Stimulated activated CD8-positive, alpha-beta memory T cell treated with anti-CD3 and anti-CD28 coated beads, Interleukin-15, amount 100 ng/mL, for 4 hours (primary cell): Measurements from ENCODE around the gene PLXNA4.

Source experiments
- DNase-seq, 2 donors: peaks; one replicate each; pipeline ENCODE4 v3.0.0-alpha.2; 2020; ENCODE audit warnings: low read depth in 2 of 2

PLXNA4 gene

DNA sequence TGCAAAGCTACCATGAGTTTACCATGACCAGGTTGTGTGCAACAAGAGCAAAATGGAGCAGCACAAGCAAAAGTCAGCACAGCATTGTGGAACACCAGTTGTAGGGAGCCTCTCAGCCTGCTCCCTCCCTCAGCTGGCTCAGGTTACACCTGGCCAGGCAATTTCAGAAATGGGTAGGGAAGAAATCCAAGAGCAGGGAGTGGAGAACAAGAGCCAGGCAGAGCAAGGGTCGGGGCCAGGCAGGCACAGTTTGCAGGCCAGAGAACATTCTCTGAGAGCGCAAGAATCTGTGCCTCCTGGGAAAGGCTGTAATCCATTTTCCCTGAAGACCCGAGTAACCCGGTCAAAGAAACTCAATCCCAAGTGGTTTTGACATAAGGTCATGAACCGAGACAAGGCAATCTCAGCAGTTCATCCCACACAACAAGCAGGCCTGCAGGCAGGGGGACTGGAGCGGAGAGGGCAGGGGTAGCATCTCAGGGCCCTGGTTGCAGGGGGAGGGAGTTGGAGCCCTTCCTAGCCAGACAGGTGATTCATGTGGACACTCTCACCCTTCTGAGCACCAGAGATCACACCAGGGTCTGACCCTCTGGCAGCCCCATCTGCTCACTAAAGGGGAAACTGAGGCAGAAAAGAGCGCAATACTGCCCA lies 258.4 kb downstream of the PLXNA4 start:
- no peak for DNase-seq

DNA sequence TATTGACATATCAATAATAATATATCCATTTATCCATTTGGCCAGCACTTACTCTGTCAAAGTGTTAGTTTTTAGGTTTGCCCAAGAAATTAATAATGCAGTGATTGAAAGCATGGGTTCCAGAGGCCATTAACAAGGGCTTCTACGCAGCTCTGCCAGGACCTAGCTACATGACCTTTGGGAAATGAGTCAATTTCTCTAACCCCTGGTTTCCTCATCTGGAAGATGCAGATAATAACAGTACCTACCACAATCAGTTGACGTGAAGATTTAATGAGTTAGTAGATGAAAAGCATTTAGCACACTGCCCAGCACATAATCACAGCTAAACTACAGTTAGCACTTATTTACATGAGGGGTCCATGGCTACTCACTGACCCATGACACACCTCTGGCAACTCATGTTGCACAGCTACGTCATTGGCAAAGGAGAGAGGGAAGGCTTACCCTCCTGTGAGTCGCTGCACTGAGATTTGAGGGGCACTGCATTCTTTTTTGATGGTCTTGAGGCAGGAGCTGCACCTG lies 263.7 kb downstream of the PLXNA4 start:
- no peak for DNase-seq

DNA sequence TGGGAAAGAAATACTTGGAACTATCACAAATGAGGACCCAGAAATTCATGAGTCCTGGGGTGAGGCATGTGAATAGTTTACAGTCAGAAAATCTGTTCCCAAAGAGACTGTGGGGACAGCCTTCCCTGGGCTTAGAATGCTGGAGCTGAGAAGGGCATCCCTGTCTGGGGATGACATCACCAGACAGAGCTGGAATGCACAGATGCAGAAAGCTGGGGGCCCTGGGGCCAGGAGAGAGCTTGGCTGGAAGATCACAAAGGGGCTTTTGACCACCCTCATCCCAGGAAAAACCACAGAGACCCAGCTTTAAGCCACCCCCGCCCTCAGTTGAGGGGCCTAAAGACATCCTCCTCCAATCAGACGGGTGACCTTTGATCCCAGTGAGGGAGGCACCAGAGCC lies 264.5 kb downstream of the PLXNA4 start:
- no peak for DNase-seq

DNA sequence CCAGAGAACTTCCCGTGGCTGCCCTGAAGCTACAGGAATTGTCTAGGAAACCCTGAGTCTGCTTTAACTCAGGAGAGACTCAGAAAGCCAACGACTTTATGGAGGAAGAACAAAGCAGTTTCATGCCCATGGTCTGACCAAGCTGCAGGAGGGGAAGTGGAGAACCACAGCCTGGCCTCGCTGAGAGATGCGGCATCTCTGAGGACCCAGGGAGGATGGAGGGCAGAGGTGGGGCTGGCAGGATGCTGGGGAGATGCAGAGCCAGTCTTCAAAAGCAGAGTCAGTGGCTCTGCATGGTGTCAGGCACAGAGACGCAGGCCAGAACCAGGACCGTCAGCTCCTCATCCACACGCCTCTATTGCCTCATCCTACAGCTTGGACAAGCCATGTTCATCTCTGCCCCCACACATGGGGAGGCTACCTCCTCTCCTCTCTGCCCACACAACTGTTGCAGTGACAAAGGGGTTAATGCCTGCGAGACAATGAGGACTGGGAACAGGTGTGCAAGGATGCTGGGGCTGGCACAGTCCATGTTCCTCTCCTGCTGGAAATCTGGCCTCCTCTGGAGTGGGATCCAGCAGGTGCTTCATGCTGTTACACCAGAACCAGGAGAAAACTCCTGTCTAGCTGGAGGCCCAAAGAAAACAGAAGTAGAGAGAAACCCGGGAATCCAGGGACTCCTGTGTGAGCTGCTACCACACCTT lies 267.0 kb downstream of the PLXNA4 start:
- DNase-seq = no peak

DNA sequence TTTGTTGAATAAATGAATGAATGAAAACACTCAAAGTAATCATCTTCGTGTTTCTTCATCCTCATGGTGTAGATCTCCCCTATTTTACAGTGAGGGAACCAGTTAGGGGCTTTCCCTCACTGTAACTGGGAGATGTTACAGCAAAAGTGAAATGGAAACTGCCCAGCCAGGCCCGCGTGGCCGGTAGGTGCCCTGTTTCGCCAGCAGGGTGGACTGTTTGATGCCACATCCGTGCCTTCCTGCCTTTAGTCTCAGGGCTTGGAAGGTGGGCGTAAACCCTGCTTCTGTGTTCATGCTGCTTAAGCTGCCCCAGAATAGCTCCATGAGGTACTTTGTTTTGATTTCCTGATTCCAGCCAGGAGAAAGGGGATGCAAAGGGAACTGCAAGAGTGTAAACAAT lies 268.8 kb downstream of the PLXNA4 start:
- DNase-seq = no peak

DNA sequence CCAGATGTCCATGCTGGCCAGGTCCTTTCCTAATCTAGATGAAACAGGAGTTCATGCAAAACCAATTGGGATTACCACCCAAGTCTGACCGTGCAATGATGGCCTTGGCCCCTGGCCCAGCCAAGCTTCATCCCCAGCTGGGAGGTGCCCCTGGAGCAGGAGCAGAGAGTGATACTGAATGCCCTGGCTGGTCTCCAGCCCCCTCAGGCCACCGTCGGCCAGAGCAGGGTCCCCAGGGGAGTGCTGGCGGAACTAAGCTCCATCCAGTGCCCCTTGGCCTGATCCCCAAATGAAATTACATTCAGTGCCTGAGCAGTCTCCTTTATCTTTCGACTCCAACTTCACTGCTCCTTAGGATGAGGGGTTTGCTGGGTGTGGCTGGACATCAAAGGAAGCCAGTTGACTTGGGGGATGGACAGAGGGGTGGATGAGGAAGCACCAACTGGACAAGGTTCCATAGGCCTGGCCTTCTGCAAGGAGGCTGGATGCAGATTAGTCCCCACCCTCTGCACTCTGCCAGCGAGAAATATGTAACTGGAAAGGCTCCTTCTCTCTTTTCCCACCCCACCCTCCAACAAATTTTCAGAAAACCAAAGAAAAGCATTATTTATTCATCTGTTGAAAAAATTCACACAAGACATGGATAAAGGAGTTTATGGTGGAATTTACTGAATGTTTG lies 275.5 kb downstream of the PLXNA4 start:
- no peak for DNase-seq

DNA sequence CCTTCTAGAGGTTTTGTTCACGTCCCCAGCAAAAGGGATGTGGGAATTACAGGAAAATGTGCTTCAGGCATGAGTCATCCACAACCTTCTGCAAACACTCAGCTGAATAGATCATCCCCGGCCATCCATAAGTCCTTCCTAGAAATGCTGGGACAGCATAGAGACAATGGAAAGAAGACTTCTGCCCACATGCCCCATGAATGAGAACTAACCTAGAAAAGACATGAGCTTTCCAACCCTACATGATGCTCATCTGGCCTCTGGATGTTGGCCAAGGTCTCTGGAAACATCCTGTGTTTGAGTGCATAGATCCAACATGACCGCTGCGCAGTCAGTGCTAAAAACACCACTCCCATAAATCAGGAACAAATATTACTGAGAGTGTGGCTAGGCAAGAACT lies 277.5 kb downstream of the PLXNA4 start:
- DNase-seq = no peak

DNA sequence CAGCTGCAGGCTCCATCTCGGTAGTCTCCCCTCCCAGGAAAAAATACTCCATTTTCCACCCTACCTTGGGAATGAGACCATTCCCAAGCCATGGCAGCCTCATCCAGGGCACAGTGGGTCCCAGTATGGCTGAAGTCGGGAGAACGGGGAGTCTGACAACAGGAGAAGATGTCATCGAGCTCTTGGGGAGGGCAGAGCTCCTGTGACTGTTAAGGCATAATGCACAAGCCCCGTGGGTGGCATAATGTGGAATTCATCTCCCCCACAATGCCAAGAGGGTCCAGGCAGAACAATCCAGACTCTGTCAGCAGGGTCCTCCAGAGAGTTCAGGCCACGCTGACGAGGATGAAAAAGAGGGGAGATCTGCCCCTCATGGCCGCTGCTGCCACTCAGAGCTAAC lies 279.4 kb downstream of the PLXNA4 start:
- DNase-seq = no peak

DNA sequence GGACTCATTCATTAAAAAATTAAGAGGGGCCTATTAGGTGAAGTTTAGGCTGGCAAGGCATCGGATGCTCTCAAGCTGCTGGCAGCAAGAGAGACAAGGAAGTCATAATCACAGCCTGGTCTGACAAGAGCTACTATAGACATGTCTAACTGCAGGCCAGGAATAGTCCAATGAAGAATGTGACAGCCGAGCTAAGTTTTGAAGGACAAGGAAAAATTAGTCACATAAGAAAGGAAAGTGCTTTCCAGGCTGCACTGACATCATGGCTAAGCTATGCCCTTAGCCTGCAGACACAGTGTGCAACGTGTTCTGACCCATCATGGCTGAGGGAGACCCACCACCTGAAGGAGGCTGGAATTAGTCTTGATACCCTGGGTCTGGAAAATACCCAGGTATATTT lies 281.1 kb downstream of the PLXNA4 start:
- DNase-seq = no peak

DNA sequence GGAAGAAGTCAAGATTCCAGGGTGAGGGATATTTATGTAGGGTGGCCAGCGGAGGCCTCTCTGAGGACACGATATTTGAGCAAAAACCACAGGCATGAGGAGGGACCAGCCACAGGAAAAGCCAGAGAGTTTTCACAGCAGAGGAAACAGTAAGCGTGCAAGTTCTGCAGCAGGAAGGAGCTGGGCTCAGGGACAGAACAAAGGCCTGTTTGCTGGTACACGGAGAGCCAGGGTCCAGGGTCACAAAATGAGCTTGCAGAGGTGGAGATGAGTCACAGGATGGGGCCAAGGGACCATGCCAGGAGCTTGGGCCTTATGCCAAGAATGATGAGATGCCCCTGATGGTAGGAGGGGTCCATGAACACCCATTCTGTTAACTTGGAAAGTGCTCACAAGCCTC lies 283.5 kb downstream of the PLXNA4 start:
- no peak for DNase-seq

DNA sequence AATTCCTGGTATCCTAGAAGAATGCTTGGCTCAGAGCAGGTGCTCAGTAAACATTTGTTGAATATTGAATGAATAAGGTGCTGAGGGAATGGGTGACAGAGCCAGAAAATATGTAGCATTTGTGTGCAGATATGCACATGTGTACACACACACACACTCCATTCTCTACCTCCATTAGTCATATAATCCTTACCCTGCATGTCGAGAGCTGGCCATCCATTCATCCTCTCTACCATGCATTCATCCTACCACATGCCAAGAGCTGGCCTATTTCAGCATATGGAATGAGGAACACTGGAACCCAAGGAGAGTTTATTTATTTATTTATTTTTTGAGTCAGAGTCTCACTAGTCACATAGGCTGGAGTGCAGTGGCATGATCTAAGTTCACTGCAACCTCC lies 284.8 kb downstream of the PLXNA4 start:
- no peak for DNase-seq

DNA sequence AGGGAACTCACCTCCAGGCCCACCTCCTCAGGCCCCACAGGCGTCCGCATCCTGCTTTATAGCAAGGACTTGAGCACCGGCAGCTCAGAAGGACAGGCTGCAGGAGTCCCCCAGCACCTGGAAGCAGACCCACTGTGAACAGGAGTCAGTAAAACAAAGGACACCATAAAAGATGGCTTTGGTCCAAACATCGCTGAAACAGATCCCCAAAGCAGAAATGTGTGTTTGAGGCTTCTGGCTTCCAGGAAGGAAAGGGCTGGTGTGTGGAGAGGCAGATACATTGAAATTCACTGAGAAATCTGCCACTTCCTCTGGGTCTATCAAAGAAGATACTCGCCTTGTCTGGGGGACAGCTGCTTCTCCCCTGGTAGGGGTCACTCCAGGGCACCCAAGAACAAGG lies 286.2 kb downstream of the PLXNA4 start:
- DNase-seq = no peak

DNA sequence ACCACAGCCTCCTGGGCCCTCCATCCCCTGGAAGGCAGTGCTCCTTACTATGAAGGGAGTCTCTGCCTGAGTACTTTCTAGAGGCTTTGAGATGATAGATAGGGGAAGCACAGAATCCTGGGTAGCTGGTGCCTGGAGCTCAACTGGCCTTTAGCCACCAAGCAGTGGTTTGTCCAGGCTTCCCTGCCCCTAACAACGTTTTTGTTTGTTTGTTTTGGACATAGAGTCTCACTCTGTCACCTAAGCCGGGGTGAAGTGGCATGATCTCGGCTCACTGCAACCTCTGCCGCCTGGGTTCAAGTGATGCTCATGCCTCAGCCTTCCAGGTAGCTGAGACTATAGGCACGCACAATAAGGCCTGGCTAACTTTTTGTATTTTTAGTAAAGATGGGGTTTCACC lies 289.4 kb downstream of the PLXNA4 start:
- no peak for DNase-seq

DNA sequence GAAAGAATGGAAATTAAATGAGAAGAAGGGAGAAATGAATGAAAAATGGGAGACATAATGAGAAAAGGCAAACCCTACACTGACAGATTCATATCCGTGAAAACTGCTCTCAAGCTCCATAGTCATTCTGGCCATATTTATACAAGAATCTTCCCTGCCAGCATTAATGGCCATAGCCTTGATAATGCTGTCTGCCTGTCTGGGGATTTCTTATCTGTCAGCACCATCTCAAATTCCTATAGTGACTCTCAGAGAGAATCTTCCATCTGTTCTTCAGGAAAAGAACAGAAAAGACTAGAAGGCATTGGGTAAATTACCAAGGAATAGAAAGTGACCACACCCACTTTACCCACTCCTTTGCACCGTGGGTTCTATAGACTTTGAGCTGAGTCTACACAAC lies 295.9 kb downstream of the PLXNA4 start:
- DNase-seq = no peak

DNA sequence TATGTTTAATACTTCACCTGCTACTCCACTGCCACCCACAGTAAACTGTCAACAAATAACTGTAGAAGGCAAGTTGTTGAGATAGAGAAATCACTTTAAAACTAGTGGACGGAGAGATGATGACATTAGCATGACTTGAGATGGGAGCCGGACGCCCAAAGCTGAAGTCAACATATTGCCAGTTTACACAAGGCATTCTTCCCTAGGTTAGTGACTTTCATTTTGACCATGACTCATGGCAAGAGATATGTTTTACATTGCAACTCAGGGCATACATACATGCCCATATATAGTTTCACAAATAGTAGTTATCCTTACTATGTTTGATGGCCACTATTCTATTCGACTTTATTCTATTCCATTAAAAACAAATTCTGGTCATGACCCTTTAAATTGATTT lies 296.6 kb downstream of the PLXNA4 start:
- no peak for DNase-seq

DNA sequence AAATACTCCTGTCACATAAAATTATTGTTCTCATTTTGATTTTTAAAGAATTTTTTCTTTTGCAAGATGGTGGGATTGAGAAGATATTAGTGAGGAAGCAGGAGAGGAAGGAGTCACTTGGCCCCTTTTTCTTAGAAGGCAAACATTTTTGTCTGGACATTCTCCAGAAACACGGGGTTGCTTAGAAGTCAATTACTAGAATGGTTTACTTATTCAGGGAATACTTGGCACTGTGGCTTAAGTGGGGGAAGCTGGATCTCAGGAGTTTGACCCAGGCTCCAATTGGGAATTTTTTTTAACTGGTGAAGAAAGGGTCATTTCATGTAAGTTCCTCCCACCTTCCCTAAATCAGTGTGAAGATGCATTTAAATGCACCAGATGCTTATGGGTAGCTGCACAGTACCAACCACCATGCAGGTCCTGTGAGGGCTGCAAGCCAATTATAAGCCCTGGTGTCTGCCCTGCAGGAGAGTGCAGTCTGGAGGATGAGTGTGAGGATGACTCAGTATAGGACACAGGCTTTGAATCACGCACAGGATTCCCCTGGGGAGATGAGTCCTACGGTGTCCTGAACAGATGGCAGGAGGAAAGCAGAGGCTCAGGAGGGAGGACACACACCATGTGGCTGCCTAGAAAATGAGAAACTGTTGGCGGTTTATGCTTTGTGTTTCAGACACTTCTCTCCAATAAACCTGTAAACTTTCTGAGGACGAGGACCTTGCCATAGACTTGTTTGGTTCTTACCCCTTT lies 299.1 kb downstream of the PLXNA4 start:
- no peak for DNase-seq

DNA sequence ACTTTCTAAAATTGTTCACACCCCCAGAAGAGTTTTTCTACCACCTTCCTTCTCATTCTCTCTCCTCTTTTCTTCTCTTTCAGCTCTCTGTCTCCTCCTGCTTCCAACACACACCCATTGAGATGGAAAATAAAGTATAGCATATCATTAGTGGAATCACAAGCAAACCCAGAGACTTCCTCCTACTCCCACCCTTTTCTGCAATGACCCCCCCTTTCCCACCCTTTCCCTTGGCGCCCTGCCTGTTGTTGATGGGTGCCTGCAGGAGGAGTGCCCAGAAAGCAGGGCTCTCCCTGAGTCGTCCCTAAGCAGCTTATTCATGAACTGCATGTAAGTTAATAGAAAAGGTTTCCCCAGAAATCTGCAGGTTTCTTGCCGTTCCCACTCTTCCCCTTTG lies 300.0 kb downstream of the PLXNA4 start:
- no peak for DNase-seq

DNA sequence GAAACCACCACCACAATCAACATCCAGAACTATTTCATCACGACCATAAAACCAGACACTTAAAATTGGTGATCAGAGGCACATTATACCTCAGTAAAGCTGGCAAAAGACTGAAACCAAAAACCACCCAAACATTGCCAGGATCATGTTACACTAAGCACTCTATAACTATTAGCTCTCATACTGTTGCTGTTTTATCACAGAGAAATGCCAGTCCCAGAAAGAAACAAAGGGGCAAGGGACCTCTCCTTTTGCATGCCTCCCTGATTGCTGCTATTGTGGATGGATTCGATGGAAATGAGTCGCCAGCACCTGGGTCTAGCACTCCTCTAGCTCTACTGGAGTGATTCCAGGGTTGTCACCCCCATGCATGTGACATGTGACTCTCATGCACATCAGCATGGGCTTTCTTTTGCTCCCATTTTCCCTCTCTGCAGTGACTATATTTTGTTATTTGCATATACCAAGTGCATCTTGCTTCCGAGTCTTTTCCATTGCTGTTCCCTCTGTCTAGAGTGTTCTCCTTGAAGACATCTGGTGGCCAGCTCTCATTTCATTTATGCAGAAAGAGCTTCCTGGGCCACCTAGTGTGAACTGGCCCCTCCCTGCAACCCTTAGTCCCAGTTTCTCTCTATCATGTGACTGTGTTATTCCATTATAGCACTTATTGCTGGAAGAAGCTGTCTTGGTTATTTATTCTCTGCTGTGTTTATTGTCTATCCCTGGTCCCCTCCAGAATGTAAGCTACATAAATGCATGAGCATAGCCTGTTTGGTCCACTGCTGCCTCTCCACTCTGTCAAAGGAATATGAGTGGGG lies 300.6 kb downstream of the PLXNA4 start:
- no peak for DNase-seq

DNA sequence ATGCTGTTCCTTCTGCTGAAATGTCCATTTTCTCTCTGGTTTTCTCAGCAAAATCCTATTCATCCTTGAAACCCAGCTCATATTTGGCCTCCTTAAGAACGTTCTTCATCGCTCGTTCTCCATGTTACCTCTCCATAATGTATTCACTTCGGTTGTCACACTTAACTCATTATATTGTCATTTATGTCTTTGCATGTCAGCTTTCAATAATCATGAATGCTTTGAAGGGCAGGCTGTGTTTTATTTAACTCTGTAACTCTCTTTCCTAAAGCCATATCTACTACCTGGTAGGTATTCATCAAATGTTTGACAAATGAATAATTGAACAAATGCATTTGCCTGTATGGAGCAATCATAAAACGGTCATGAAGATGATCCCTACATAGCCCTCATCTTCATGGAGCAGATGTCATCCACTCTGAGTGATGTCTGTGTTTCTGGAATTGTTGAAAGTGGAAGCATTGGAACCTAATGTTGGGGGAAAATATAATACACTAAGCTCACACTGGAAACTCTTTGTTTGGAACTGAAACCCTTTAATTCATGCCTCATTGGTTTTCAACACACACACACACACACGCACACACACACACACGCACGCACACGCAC lies 303.4 kb downstream of the PLXNA4 start:
- no peak for DNase-seq

DNA sequence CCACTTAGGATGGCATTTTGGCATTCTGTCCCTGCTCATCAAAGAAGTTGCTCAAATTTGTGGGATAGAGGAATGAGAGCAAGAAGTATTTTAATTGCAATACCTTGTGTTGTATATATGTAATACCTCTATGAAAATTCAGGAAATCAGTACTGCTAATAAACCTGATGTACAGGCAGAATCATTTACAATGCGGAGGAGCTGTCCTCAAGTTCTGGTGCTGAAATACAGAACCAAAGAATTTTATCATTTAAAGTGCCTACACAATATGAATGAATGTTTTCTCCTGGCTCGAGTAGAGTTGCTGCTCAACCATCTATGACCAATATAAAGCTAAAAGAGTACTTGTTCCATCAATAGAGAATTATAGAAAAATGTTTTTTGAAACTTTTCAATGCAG lies 305.8 kb downstream of the PLXNA4 start:
- DNase-seq = no peak

DNA sequence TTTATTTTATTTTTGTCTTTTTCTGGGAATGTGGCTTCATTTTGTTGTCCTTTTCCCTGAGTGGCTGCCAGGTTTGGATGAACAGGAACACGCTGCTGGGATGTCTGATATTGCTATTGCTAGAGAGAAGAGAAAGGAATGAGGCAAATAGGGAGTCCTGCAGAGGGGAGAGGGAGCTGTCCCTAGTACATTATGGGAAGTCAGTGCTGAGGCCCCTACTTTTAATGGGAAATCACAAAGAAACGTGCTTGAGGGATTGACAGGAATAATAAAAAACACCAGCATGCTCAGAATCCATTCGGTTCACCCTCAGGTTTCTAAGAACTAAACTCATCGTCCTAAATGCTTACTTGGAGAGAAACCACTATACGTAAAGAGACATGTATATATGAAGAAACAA lies 306.6 kb downstream of the PLXNA4 start:
- DNase-seq = no peak
